Vagina (tissue), 2 donors: ENCODE results near the gene PIP5K1C.

Source experiments
- CTCF ChIP-seq, 3 experiments: fragments of 450-650 bp in 2 of 3; fragments of 200-600 bp in 1 of 3; sonication (generic) in 1 of 3; IDR thresholded peaks; one replicate each; pipeline ENCODE4 v1.5.1; 2017 to 2019; ENCODE audit warnings: antibody characterized with exemption in 3 of 3, mild to moderate bottlenecking in 2 of 3, moderate library complexity in 2 of 3
- POLR2A ChIP-seq, 2 donors: fragments of 450-650 bp; IDR thresholded peaks; one replicate each; pipeline ENCODE4 v1.6.1; 2017; ENCODE audit warnings: antibody characterized with exemption in 2 of 2, mild to moderate bottlenecking in 2 of 2, moderate library complexity in 2 of 2

DNA sequence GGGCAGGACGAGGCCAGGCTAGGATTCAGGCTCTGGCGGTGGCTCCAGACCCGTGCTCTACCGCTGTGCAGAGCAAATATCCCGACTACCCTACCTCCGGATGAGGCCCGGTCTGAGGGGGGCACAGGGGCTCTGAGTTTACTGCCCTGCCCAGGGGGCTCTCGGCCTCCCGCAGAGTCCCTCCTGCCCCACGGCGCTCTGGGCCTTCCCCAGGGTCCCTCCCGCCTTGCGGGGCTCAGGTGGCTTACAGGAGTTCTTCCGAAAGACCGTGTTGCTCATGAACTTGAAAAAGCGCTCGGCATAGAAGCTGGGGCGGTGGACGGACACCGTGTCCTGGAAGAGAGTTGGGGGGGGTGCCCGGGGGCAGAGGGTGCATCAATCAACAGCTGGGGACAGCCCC lies 54.5 kb downstream of the PIP5K1C start:
- TF ChIP-seq CTCF (IDR thresholded peaks at IDR 0.05), result no peak
- no peak for TF ChIP-seq POLR2A (IDR thresholded peaks at IDR 0.05)
